A549 (cell line): Measurements from ENCODE around the gene ESRRG. TPM values are rescaled to one million over a fixed set of nuclear protein-coding genes. Genes with fewer than 3 reads are reported as not detected.

Source experiments
- ATAC-seq, 2 experiments: fragments of 200-7000 bp in 1 of 2; fragments of >200 bp in 1 of 2; cut with Nextera tagmentation in 1 of 2; cut with Tn5 transposase in 1 of 2; 3 replicates each; pipeline versions ENCODE4 v1.8.0 to v1.9.1; 2018 to 2020; ENCODE audit warnings: mild to moderate bottlenecking in 1 of 2, moderate library complexity in 1 of 2
- CTCF ChIA-PET: fragments of 300-600 bp; sonication (Branson Sonifier 250); formaldehyde crosslinking; extraction: SDS; loops from one replicate; lab custom pipeline; 2021; ENCODE audit warnings: antibody characterized with exemption, inconsistent platforms; lab: Yijun Ruan, JAX
- POLR2A ChIA-PET: fragments of 350-600 bp; formaldehyde crosslinking; extraction: SDS; loops from one replicate; lab custom pipeline; 2021; ENCODE audit warnings: antibody characterized with exemption, inconsistent platforms; lab: Yijun Ruan, JAX
- DNase-seq, 2 experiments: peaks; one replicate each; pipeline versions ENCODE4 v3.0.0 to v3.0.0-alpha.2; 2011 to 2016; ENCODE audit warnings: low read depth in 1 of 2, low spot score in 1 of 2
- FAIRE-seq: peaks from 2 replicates; lab custom pipeline; 2011; peaks lifted over from hg19 to GRCh38; lab: Jason Lieb, UNC
- H3K27ac ChIP-seq, 2 experiments: fragments of >200 bp; sonication (Bioruptor Twin); formaldehyde crosslinking; 3 replicates each; pipeline ENCODE4 v1.5.1; 2016 to 2017
- H3K4me1 ChIP-seq: fragments of >200 bp; sonication (Bioruptor Twin); formaldehyde crosslinking; 3 replicates; pipeline ENCODE4 v1.6.1; 2016
- H3K4me2 ChIP-seq: fragments of >200 bp; sonication (Bioruptor Twin); formaldehyde crosslinking; 3 replicates; pipeline ENCODE4 v1.6.1; 2016
- H3K4me3 ChIP-seq: fragments of >200 bp; sonication (Bioruptor Twin); formaldehyde crosslinking; 3 replicates; pipeline ENCODE4 v1.5.1; 2016
- H3K9me3 ChIP-seq: fragments of >200 bp; sonication (Bioruptor Twin); formaldehyde crosslinking; 3 replicates; pipeline ENCODE4 v1.6.1; 2016
- CBX2 ChIP-seq: fragments of 200-600 bp; sonication (generic); IDR thresholded peaks from 2 replicates; pipeline ENCODE4 v1.6.1; 2016; ENCODE audit warnings: low read depth, mild to moderate bottlenecking, borderline replicate concordance
- E2F6 ChIP-seq: IDR thresholded peaks from 2 replicates; pipeline ENCODE4 v1.6.1; 2012; ENCODE audit warnings: low read depth, borderline replicate concordance
- HMGXB4 ChIP-seq: fragments of 250-450 bp; sonication (Bioruptor Pico); IDR thresholded peaks from 2 replicates; pipeline ENCODE4 v1.5.0; 2021; ENCODE audit warnings: mild to moderate bottlenecking, moderate library complexity, borderline replicate concordance
- KDM5A ChIP-seq: fragments of 200-600 bp; sonication (generic); IDR thresholded peaks from 2 replicates; pipeline ENCODE4 v1.6.1; 2016; ENCODE audit warnings: antibody characterized with exemption, mild to moderate bottlenecking
- RAD21 ChIP-seq, 2 experiments: fragments of >200 bp in 1 of 2; sonication (Bioruptor Twin) in 1 of 2; formaldehyde crosslinking in 1 of 2; IDR thresholded peaks in 1 of 2; conservative IDR thresholded peaks in 1 of 2; 2 replicates in 1 of 2; 3 replicates in 1 of 2; pipeline ENCODE4 v1.6.1; 2012 to 2018; ENCODE audit warnings: inconsistent platforms in 1 of 2
- RCOR1 ChIP-seq: fragments of 150-350 bp; IDR thresholded peaks from 2 replicates; pipeline ENCODE4 v1.6.1; 2014; ENCODE audit warnings: antibody characterized with exemption, low read length, low read depth
- WGBS: methylation state at CpG from one replicate; pipeline ENCODE4 v1.1.6; 2017; ENCODE audit errors: missing lambda C conversion rate; 5-methylcytosine and 5-hydroxymethylcytosine counted together
- polyA plus RNA-seq, 4 experiments: library from polyadenylated mRNA; depleted of rRNA in 3 of 4; stranded (reverse); fragments of >200 nt; fragmentation: RNase III in 1 of 4; extraction: RNeasy Plus Mini Kit Qiagen cat#74134 plus additional on column Dnase treatment in 1 of 4; gene quantifications; 2 replicates in 3 of 4; 3 replicates in 1 of 4; pipeline ENCODE4 v1.2.3, GENCODE V29; 2011 to 2017

ESRRG gene
- polyA plus RNA-seq, 2 of the 4 experiments (the other 2 are of a cell fraction) = 0.09 TPM; not detected in 1

GRCh38 chr1:216456682-216457081 is 266.5 kb downstream of the ESRRG start (continued):
- no peak for TF ChIP-seq E2F6
- TF ChIP-seq CBX2 = no peak

- DNase-seq (no peak), ATAC-seq (no peak), FAIRE-seq (no peak)
- no peaks in the 10 kb centered on the region for H3K4me1 ChIP-seq
- TF ChIP-seq KDM5A = no peak
- no peak for TF ChIP-seq HMGXB4 (CRISPR knock-in tag)
- no peak for TF ChIP-seq RCOR1
- TF ChIP-seq RAD21 (conservative IDR thresholded peaks at IDR 0.05 in 1 of 2, IDR thresholded peaks at IDR 0.05 in 1 of 2) = no peak
- H3K4me3 ChIP-seq = no peak overlapping the region
- ChIA-PET POLR2A (no interaction called here), CTCF (no interaction called here)
- no peak overlapping the region for H3K27ac ChIP-seq
- H3K4me2 ChIP-seq = no peak overlapping the region
- H3K9me3 ChIP-seq = no peaks in the 10 kb centered on the region
- 3% methylated on average over 2 of the region's 2 CpGs for WGBS
Measured at GRCh38 chr1:216453777-216454176, 269.5 kb downstream of the ESRRG start.
